Activated B cell treated with CpG ODN at 0.5 μM for 24 hours (primary cell): Measurements from ENCODE around the gene RASAL1. TPM values are rescaled to one million over a fixed set of nuclear protein-coding genes. Genes with fewer than 3 reads are reported as not detected.

Experiments
- ATAC-seq: fragments of 200-7000 bp; cut with Tn5 transposase; one replicate; pipeline ENCODE4 v1.10.0; 2021; ENCODE audit warnings: low read depth, mild to moderate bottlenecking, moderate library complexity
- CTCF ChIA-PET: fragments of 350-600 bp; sonication (Branson Sonifier 250); formaldehyde crosslinking; loops from one replicate; lab custom pipeline; 2021; ENCODE audit warnings: antibody characterized with exemption; lab: Charles Lee
- POLR2A ChIA-PET: fragments of 350-600 bp; sonication (Branson Sonifier 250); formaldehyde crosslinking; loops from one replicate; lab custom pipeline; 2021; ENCODE audit warnings: antibody characterized with exemption; lab: Charles Lee
- DNase-seq: peaks from one replicate; pipeline ENCODE4 v3.0.0; 2022
- H3K27ac Mint-ChIP-seq: one replicate; pipeline ENCODE4 v1.8.0; 2020; ENCODE audit warnings: mixed read lengths
- H3K27me3 Mint-ChIP-seq: one replicate; pipeline ENCODE4 v1.8.0; 2021; ENCODE audit warnings: mixed read lengths
- H3K36me3 Mint-ChIP-seq: one replicate; pipeline ENCODE4 v1.8.0; 2021; ENCODE audit warnings: low read depth, mixed read lengths
- H3K4me1 Mint-ChIP-seq: one replicate; pipeline ENCODE4 v1.8.0; 2021; ENCODE audit warnings: mixed read lengths
- H3K4me3 Mint-ChIP-seq: one replicate; pipeline ENCODE4 v1.8.0; 2020; ENCODE audit warnings: mild to moderate bottlenecking, mixed read lengths
- H3K9me3 Mint-ChIP-seq: one replicate; pipeline ENCODE4 v1.8.0; 2020; ENCODE audit warnings: mixed read lengths
- CTCF ChIP-seq: fragments of 200-600 bp; IDR thresholded peaks from one replicate; pipeline ENCODE4 v1.8.0; 2022; ENCODE audit warnings: antibody characterized with exemption, mild to moderate bottlenecking
- intact Hi-C: fragments of 100-400 bp; cut with micrococcal nuclease; formaldehyde crosslinking; loops from one replicate; pipeline ENCODE4 v1.15.1; 2024
- total RNA-seq: library from RNA; stranded (reverse); gene quantifications from 2 replicates; pipeline ENCODE4 v1.2.3, GENCODE V29; 2022

The RASAL1 gene
- total RNA-seq, 1 donor from 2014 or later, result 7.1 TPM

GRCh38 chr12:113133036-113133435 is 2.5 kb downstream of the RASAL1 start:
- intact Hi-C loops, result loop anchor here (5.0 kb wide), 1 partner anchor 36 kb away; no protein-coding TSS in a partner anchor
- Mint-ChIP-seq H3K27me3 (peaks cover 11% of the 10 kb centered on the region), H3K9me3 (no peaks in the 10 kb centered on the region), H3K4me1 (peaks cover 45% of the 10 kb centered on the region), H3K36me3 (no peaks in the 10 kb centered on the region), H3K27ac (no peak overlapping the region), H3K4me3 (no peak overlapping the region)
- ChIA-PET POLR2A (no interaction called here), CTCF (no interaction called here)
- DNase-seq (no peak), ATAC-seq (no peak)
- no peak for TF ChIP-seq CTCF

DNA sequence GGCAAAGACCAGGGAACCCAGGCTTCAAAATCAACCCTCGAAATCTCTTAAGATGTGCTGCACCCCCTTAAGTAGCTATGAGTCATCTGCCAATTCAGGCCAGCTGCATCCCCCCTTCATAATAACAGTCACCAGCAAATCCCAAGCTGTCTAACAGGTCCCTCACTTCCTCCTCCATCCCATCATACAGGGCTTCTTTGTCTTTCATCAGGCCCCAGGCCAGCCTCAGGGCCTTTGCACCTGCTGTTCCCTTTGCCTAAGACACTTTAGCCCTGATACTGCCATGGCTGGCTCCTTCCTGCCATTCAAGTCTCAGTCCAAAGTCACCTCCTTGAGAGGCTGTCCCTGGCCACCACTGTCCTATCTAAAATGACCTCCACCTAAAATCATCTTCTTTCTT is 4.0 kb downstream of the RASAL1 start:
- intact Hi-C loops, result loop anchor here (5.0 kb wide), 1 partner anchor 34 kb away; no protein-coding TSS in a partner anchor
- POLR2A ChIA-PET, result interaction anchor here (2.5 kb wide), 1 partner anchor 11 kb away, joined by 6 read pairs; no protein-coding TSS in a partner anchor
- CTCF ChIA-PET, result interaction anchor here (1.2 kb wide), 1 partner anchor 22 kb away, joined by 6 read pairs; no protein-coding TSS in a partner anchor

GRCh38 chr12:113130457-113131135 is 5.0 kb downstream of the RASAL1 start:
- Mint-ChIP-seq H3K27ac (peak overlapping the region; percentile 46), H3K9me3 (no peaks in the 10 kb centered on the region), H3K27me3 (no peaks in the 10 kb centered on the region), H3K4me3 (peak overlapping the region; percentile 35), H3K36me3 (no peaks in the 10 kb centered on the region), H3K4me1 (peaks cover 34% of the 10 kb centered on the region)
- DNase-seq, result peak; percentile 57
- ATAC-seq, result peak; percentile 96
- TF ChIP-seq CTCF, result no peak
- intact Hi-C loops, result loop anchor here (1.0 to 5.0 kb wide), 3 partner anchors 23 to 44 kb away; no protein-coding TSS in a partner anchor
- POLR2A ChIA-PET, result interaction anchor here (1.0 to 2.5 kb wide), 5 partner anchors 12 to 78 kb away, joined by 3 to 11 read pairs (median 5); no protein-coding TSS in a partner anchor
- CTCF ChIA-PET, result interaction anchor here (0.7 to 1.4 kb wide), 3 partner anchors 23 to 33 kb away, joined by 3 to 6 read pairs (median 3); no protein-coding TSS in a partner anchor

More for the DNA sequence above, 4.0 kb downstream of the RASAL1 start:
- peaks cover 42% of the 10 kb centered on the region for H3K4me1 Mint-ChIP-seq
- no peak overlapping the region for H3K4me3 Mint-ChIP-seq
- no peaks in the 10 kb centered on the region for H3K9me3 Mint-ChIP-seq
- H3K36me3 Mint-ChIP-seq, result no peaks in the 10 kb centered on the region
- no peak overlapping the region for H3K27ac Mint-ChIP-seq
- peaks cover 5% of the 10 kb centered on the region for H3K27me3 Mint-ChIP-seq
- DNase-seq (no peak), ATAC-seq (no peak)
- TF ChIP-seq CTCF, result no peak

DNA sequence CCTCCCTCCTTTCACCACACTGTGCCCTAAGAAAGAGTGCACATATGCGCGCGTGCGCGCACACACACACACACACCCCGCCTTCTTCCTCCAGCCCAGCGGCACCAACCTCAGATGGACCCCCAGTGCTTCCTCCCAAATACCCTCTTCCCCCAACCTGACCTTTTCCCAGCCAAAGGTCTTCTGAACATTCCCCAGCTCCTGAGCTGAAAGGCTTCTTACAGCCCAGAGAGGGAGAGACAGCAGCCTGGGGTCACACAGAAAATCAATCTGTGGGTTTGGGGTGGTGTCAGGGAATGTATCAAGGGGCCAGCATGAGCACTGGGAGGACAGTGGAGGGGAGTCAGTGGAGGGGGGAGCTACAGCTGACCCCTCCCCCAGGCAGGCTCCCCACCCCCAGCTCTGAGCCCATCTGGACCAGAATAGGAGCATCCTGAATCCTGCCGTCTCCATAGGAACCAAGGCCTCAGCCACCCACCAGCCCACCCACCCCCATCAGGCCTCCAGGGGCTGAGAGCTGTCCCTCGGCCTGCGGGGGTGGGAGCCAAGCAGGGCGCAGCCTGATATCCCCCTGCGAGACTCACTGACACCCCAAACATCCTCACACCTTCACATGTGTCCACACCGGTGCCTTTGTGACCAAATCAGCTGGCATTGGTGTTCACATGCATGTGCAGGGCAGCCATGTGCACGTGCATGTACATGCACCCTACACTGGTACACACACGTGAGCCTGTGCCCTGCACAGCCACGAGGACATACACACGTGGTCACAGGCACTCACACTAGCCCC is 5.7 kb downstream of the RASAL1 start:
- ATAC-seq (no peak), DNase-seq (peak; percentile 29)
- Mint-ChIP-seq H3K4me3 (no peak overlapping the region), H3K36me3 (no peaks in the 10 kb centered on the region), H3K9me3 (no peaks in the 10 kb centered on the region), H3K4me1 (peaks cover 28% of the 10 kb centered on the region), H3K27ac (peak overlapping the region; percentile 46), H3K27me3 (no peaks in the 10 kb centered on the region)
- ChIA-PET POLR2A (interaction anchor here (0.5 to 2.5 kb wide), 8 partner anchors 13 to 81 kb away, joined by 3 to 11 read pairs (median 4); no protein-coding TSS in a partner anchor), CTCF (interaction anchor here (0.7 to 1.4 kb wide), 4 partner anchors 23 to 45 kb away, joined by 3 to 5 read pairs (median 3); no protein-coding TSS in a partner anchor)
- intact Hi-C loops, result loop anchor here (1.0 to 5.0 kb wide), 3 partner anchors 23 to 44 kb away; no protein-coding TSS in a partner anchor
- TF ChIP-seq CTCF, result no peak
